ENCODE results near the gene EZH1.
A peak's percentile ranks its signal among the peaks of the same experiment; 100 is the strongest.

EZH1 gene

DNA sequence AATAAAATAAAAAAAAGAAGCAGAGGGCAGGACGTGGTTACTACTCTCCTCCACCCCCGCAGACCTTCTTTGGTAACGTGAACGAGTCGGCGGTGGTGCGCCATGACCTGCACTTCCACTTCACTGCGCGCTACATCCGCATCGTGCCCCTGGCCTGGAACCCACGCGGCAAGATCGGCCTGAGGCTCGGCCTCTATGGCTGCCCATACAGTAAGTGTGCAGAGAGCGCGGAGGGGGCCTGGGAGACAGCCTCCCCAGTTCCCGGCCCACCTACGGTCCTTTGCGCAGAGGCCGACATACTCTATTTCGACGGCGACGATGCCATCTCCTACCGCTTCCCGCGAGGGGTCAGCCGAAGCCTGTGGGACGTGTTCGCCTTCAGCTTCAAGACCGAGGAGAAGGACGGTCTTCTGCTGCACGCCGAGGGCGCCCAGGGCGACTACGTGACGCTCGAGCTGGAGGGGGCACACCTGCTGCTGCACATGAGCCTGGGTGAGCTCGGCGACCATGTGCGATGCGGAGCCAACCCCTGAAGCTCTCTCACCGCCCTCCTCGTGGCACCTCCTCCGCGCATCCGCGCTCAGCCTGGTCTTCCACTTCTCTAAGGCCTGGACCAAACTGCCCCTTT, 59.8 kb downstream of the EZH1 start:
- DNase-seq (ENCODE audit: extremely low read depth in 1 of 2, low read depth in 1 of 2) = no peak

DNA sequence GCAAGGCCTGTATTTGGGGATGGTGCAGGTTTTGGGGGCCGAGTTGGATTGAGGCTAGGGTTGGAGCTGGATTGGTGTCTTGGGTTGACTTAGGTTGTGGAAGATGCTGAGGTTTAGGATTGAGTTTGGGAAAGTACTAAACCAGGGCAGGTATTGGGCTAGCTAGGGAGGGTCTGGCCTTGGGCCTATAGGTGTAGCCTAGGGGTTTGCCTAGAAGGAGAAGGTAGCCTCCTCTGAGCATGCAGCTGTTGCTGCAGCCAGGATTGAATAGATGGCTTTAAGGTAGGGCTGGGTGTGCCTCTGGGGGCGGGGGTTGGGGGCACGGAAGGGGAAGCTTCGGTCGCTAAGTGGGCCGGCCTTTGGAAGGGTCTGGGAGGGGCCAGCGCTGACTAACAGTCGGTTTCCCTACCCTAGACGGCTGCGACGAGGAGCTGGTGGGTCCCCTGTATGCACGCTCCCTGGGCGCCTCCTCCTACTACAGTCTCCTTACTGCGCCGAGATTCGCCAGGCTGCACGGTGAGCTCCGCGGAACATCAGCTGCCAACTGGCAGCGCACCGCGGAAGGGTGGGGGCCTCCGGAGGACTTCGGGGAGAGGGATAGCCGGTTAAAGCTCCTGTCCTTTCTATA, 61.3 kb downstream of the EZH1 start:
- DNase-seq (ENCODE audit: extremely low read depth in 1 of 2, low read depth in 1 of 2) = no peak

DNA sequence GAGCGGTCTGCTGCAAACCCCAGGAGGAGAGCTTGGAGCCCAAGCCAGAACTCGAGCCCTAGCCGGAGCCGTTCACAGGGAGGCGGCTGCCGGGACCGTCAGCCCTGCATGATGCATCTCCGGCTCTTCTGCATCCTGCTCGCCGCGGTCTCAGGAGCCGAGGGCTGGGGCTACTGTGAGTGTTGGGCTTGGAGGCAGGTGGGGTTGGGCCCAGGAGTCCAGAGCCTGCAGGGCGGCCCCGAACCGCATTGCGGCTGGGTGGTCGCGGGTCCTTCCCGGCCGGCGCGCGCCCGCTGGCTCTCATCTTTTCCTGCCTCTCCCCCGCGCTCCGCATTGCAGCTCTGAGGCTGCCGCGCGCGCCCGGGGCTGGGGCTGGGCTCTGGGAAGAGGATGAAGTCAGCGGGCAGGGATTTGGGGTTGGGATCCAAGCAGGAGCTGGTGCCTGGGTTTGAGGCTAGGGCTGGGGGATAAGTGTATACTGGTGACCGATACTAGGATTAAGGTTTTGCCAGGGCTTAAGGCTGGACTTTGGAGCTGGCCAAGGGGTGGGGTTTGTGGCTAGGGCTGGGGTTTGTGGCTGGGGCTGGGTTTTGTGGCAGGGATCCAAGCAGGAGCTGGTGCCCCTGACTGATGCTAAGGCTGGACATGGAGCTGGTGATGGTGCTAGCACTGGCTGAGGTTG, 62.0 kb downstream of the EZH1 start:
- DNase-seq (ENCODE audit: extremely low read depth in 1 of 2, low read depth in 1 of 2) = no peak

DNA sequence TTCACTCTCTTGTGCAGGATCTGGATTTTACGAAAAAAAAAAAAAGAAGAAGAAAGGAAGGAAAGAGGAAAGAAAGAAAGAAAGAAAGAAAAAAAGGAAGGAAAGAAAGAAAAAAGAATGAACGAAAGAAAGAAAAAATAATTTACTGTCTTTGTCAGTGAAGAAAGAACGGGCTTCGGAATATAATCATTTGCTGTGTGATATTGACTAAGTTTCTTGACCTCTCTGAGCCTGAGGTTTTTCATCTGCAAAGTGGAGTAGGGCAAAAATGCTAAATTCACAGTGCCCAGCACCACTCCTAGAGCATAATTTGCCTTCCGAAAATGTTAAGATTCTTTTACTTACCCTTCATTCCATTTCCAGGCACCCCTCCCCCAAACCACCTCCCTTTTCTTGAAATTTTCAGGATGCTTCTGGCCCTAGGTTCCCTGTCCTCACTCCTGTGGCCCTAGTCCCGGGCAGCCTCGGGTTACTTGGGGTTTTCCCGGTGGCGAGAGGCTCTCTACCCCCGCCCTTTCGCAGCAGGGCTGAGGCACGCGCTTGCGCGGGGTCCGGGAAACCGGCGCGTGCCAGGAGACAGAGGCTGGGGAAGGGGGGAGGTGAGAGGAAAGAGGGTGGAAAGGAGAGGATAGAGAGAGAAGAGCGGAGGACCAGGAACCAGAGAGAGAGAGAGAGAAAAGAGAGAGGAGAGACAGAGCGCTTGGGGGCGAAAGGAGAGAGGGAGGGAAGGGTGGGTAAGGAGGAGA, 62.7 kb downstream of the EZH1 start, which contains the start of gene CNTNAP1:
Gene CNTNAP1 (plus strand): TSS at position 556 of the 746 bp plus-strand sequence. CDS start 299 bp downstream, outside the sequence.
- DNase-seq (ENCODE audit: extremely low read depth in 1 of 2, low read depth in 1 of 2) = no peak

DNA sequence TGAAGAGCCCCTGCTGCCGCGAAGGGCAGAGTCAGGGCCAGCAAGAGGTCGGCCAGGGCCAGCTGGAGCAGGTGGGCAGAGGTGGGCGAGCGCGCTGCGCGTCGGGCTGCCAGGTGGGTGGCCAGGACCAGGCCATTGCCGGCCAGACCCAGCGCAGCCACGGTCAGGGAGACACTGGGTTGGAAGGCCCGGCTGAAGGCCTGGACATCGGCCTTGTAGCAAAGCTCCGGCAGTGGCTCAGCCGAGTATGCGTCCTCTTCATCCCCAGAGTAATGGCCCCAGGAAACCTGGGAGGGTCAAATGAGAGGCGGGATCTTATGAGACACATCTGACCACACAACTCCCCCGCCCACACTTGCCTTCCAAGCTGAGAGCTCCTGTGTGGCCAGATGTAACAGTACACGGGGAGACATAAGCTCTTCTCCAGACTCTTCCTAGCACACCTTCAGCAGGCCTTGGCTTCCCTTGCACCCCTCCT, 64.5 kb downstream of the EZH1 start:
- DNase-seq (ENCODE audit: extremely low read depth in 1 of 2, low read depth in 1 of 2) = no peak

DNA sequence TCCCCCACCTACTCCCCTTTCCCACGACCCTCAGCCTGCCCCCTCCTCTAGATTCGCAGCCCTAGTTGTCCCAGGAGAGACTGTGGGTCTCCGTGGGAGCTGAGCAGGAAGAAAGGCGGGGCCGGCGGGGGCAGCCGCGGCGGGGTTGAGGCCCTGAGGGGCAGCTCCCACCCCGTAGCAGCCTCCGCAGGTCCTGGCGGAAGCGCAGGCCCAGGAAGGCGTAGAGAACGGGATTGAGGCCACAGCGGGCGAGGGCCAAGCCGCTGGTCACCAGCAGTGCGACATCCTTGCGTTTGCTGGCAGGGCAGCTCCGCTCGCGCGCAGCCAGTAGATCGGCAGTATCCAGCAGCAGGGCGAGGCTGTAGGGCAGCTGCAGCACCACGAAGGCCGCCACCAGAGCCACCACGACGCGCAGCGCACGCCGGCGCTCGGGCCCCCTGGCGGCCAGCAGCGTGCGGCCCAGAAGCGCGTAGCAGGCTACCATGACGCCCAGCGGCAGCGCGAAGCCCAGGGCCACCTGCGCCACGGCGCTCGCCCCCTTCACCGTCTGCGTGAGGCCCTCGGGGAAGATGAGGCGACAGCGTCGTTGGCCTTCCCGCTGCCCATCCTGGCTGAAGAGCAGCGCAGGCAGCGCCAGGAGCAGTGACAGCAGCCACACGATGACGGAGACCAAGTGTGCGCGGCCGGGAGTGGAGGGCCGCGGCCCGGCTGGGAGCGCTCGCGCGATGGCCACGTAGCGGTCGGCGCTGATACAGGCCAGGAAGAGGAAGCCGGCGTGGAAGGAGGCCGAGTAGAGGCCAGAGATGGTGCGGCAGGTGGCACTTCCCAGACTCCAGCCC, 65.1 kb downstream of the EZH1 start:
- peak in 1 of 2 donors; percentile 59 for DNase-seq (ENCODE audit: extremely low read depth in 1 of 2, low read depth in 1 of 2)

DNA sequence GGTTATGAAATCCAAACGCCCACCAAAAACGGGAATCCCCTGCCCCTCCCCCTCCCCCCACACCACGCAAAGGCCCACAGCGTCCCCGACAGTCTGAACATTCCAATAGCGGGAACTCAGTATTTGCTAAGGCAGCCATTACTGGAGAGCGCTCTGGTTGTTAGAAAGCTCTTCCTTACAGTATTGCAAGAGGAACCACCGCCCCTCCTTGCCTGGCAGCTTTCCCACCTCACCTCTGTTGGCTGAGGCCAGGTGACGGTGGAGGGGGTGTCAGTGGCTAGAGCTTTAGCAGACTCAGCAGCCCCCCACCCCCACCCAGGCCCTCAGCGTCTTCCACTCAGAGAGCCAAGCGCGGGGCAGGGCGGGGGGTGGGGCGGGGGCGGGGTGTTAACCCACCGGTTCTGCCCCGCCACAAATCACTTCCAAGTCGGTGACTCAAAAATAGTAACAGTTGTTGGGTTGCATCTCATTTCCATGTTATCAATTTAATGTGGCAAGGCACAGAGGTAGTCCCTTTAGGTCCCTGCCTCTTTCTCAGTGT, 65.8 kb downstream of the EZH1 start:
- DNase-seq (ENCODE audit: extremely low read depth in 1 of 2, low read depth in 1 of 2) = no peak

DNA sequence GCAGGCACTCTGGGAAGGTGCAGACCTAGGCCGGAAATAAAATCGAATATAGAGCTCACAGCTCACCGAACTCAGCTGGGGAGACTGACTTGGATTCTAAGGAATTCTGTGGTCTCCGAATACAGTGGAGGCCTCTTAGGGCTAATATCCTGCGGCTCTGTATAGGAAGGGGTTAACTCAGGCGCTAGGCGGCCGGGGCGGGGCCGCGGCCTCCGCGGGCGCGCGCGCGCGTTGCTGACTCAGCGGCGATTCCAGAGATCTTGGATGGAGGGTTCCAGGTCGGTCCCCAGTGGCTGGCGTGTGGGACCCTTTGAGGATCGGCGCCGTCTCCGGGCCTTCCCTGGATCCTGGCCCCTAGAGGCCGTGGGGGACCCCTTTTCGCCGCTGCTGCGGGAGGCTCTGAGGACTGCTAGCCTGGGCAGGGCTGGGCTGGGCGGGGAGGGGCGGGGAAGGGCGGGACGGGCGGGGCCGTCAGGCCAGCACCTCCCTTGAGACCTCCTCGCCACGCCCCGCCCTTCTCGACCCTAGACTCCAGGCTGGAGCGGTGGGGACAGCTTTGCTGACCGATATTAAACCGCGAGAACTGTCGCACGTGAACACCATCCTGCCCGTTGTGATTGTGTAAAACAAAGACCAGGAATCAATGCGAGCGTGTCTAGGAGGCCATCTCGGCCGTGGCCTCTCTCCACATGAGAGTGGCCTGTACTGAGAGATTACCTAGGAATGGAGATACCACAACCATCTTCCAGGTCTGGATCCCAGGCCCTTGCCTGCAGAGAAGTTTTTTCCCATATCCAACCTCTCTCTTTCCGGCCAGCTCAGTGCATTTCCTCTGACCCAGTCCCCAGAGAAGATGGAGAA, 66.7 kb downstream of the EZH1 start:
- peak in 1 of 2 donors; percentile 64 for DNase-seq (ENCODE audit: extremely low read depth in 1 of 2, low read depth in 1 of 2)

DNA sequence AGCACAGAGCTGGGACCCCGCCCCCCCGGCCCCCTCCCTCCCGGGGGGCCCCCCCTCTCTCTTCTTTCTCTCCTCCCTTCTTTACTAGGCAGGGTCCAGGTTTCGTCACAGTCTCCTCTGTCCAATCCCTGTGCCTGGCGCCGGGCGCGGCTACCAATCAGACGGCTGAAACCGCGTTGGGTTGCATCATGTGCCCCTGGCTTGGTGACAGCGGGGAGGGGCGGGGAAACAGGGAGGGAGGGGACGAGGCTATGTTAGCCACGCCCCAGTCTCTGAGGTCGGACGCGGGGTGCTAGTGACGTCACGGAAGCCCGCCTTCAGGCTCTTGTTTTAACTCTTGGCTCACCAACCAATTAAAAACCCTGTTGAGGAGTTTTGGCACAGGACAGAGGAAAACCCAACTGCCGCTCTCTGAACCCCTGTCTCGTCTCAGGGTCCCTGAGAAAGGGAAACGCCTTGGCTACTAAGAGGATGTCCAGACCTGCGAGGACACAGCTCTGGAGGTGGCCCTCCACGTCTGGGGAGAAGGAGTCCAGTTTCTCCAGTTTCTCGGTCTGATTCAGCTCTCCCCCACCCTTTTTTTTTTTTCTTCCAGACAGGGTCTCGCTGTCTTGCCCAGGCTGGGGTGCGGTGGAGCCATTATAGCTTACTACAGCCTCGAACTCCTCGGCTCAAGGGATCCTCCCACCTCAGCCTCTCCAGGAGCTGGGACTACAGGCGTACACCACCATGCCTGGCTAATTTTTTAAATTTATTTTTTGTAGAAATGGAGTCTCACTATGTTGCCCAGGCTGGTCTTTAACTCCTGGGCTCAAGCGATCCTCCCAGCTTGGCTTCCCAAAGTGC, 67.6 kb downstream of the EZH1 start:
- DNase-seq (ENCODE audit: extremely low read depth in 1 of 2, low read depth in 1 of 2) = peak; percentile 93 to 96

DNA sequence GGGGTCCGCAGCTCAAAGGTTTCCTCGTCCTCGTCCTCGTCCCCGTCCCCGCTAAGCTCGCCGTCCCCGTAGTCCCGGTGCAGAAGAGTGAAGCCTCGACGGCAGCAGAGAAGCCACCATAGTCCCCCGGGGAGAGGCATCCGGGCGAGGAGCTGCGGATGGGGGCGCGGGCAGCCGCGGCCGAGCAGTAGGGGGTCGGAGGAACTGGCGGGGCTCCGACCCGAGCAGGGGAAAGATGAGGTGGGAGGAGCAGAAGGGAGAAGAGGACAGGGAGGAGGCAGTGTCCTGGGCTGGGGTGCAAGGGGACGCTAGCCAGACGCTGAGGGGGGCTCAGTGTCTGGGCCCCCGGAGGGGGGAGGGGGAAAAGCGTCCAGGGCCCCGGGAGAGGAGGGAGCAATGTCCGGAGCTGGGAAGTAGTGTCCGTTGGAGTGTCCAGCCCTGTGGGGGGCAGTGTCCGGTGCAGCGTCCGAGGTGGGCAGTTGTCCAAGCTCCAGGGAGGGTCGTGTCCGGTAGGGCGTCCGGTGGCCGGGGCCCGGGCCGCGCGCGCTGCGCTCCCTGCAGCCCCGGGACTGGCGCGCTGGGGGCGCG, 68.3 kb downstream of the EZH1 start, which contains the start of gene PLEKHH3:
Gene PLEKHH3 (minus strand): TSS at position 571 of the 588 bp plus-strand sequence. CDS start 431 bp downstream, at position 140.
- no peak for DNase-seq (ENCODE audit: extremely low read depth in 1 of 2, low read depth in 1 of 2)

DNA sequence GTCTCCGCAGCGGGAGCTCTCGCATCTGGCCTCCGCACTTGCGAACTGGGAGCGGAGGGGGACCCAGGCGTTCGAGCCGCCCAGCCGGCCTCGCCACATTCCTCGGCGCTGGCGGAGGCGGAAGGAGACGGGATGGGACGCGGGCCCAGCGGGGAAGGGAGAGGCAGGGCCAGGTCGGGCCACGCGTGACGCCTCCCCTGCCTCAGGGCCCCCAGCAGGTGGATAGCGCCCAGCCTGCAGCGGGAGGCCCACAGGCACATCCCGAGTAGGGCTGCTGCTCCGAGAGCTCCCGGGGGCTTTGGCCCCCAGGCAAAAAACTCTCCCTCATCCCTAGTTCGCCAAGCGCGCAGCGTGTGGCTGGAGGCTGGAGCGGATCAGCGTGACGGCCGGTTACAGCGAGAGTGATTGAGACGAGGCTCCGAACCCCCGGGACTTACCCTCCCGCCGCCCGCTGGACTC, 68.8 kb downstream of the EZH1 start:
- no peak for DNase-seq (ENCODE audit: extremely low read depth in 1 of 2, low read depth in 1 of 2)

DNA sequence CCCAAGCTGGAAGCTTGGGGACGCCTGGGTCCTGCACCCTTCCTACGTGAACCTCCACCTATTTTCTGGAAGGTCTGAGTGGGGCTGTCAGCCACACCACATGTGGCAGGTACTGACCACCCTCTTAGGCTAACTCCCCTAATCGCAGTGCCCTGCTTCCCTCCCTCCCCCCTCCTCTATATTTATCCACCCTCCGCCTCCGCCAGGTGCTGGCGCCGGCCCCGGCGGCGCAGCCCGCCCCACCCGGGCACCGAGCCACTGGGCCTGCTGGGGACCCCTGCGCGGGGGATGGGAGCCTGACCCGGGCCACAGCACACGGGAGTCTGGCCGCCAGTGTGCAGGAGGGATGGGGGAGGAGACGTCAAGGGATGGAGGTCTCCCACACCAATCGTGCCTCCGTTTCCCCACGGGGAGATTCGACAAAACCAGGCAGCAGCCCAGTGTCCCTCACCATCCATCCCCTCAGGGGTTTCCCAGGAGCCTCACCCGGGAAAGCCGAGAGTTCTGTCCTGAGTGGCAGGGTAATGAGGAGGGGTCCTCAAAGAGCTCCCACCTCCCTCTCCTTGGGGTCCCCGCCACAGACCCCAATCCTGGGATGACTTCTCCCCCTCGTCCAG, 69.4 kb downstream of the EZH1 start:
- no peak for DNase-seq (ENCODE audit: extremely low read depth in 1 of 2, low read depth in 1 of 2)

DNA sequence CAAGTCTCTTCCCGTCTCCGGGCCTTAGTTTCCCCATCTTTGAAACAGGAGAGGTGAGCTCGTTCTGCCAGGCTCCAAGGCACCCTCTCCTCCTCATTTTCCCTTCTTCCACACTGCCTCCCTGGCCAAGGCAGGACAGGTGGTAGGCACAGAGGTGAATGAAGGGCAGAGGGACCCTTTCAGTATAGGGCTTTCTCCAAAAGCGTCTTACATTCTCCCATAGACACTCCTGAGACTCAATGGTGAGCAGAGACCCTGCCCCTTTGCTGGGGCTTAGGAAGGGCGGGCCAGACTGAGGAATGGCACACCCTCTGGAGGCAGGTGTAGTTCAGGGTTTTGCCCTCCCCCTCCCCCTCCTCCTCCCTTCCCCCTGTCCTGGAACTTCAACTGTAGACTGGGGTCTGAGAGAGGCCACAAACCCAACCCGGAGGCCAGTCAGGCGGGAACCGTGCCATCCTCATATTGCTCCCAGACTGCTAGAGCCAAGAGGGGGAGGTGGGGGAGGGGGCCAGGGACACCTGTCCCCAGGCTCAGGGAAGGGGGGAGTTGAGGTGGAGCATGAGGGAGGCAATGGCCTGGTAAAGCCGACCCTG, 70.0 kb downstream of the EZH1 start:
- DNase-seq (ENCODE audit: extremely low read depth in 1 of 2, low read depth in 1 of 2) = no peak

DNA sequence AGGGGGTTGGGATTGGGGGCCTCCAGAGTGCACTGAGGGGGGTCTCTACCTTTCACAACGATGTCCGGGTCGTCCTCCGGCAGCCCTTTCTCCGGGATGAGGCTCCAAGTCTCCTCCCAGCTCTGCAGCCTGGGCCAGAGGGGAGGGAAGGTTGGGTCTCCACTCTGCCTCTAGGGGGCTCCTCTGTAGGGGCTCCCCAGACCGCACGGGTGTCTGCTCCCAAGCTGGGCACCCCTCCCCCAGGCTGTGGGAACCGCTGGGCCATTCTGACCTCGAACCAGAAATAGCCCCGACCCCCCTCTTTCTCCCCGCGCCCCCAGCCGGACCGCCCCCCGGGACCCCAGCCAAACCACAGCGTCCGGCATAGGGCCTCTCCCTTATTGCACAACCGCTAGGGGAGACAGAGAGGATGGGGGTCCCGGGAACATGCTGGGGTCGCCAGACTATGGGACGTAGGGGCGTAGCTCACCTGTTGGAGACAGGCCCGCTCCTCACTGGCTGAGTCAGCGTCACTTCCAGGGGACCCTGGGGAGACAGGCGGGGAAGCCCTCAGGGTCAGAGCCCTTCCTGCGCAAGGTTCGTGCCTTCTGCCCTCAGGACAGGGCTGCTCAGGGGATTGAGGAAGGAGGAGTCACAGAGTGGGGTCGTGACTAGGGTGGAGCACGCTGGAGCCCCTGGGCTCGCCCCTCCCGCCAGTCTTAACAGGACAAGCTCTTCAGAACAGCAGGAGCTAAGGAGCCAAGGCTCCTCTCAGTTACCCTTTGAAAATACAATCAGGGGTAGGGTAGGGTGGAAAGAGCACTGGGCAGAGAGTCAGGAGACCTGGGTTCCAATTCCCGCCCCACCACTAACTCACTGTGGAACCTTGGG, 70.7 kb downstream of the EZH1 start:
- DNase-seq (ENCODE audit: extremely low read depth in 1 of 2, low read depth in 1 of 2) = no peak

DNA sequence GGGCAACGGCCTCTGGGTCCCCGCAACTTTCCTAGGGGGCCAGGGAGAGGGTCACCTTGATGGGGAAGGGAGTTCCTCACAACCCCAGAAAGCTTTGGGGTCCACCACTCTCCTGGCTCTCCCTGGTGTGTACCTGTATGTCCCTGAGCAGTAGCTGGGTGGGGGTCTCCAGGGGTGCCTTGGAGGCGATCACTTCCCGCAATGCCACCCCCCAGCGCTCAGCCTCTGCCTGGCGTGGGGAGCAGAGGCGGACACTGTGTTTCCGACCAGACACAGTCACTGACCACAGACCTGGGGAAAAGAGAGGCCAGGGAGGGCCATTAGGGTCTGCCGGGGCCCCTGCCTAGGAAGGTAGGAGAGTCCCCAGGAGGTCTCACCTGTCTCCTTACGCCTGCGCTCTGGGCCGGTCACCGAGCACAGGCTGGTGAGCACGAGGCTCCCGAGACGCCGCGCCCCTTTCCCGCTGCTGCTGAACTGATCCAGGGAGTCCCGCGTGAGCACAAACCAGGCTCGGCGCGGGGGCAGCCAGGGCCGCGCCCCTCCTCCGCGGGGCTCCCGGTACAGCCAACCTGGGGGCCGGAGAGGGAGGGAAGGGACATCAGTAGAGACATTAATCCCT, 71.5 kb downstream of the EZH1 start:
- DNase-seq (ENCODE audit: extremely low read depth in 1 of 2, low read depth in 1 of 2) = no peak

All from activated CD8-positive, alpha-beta memory T cell treated with anti-CD3 and anti-CD28 coated beads for 1 hour (primary cell).